ENCODE measurements around the gene PRMT7. TPM values are rescaled to one million over a fixed set of nuclear protein-coding genes. Genes with fewer than 3 reads are reported as not detected.

The PRMT7 gene
- total and polyA plus RNA-seq, 10 donors: 25.0 to 66.4 (median 42.0) TPM

DNA sequence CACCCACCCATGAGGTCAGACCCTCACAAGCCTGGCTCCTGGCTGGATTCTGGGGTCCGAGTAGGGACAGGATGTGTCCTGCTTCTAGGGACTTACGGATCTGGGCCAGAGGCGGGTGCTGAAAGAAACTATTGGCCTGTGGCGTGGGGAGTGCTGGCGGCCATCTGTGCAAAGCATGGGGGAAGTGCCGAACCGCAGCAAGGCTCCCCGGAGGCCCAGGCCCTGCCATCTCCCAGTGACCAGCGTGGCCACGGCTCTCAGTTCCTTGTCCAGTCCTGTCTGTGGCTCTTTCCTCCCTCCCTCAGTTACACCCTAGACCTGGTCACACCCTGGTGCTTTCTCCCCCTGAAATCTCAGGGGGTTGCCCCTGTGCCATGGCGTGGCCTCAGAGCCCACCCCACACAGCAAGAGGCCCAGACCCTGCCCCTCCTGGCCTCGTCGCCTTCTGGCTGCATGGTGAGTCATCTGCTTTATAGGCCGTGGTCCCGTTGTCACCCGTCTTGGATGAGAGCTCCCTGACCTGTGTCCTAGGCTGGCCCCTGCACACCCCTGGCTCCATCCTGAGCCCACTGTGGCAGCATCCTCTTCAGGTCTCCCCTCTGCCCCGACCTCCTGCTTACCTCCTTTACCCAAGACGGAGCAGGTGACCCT lies 54.5 kb downstream of the PRMT7 start:
- Histone ChIP-seq H3K4me1 (peaks cover 9 to 62% (median 40%) of the 10 kb centered on the region in 6 donors), H3K36me3 (peaks cover 0 to 12% (median 0%) of the 10 kb centered on the region in 6 donors), H3K9me3 (no peaks in the 10 kb centered on the region), H3K27me3 (replicated peaks in 1 of 7) (peaks cover 0 to 24% (median 0%) of the 10 kb centered on the region in 7 donors), H3K4me3 (no peak overlapping the region), H3K27ac (no peak overlapping the region)
- no peak for TF ChIP-seq POLR2A (IDR thresholded peaks at IDR 0.05)
- TF ChIP-seq POLR2AphosphoS5 (IDR thresholded peaks at IDR 0.05): peak in 2 of 3 donors; percentile 17 to 27
- 52 to 68% (median 61%) methylated on average over 17 to 18 of the region's 18 CpGs for WGBS, 5 donors
- intact Hi-C loops (cut with DNase I; ENCODE audit: low total_unique reads): no loop called here
- no peak for DNase-seq

DNA sequence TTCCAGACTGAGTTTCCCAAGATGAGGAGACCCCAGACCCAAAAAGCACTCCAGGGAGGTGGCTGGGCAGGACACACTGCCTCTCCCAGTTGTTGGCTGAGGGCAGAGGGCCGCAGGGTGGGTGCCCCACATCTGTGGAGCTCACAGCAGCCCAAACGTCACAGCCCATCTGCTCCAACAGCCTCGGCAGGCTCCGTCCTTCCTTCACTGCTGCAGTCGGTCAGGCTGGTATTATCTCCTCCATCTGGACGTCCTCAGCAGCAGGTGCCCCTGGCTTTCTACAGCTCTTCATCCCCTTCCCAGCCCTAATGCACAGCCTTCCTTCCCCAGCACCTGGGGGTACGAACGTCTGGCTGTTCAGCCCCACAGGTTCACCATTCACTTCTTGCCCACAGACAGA lies 55.2 kb downstream of the PRMT7 start:
- Histone ChIP-seq H3K9me3 (no peaks in the 10 kb centered on the region), H3K4me3 (no peak overlapping the region), H3K36me3 (peaks cover 0 to 4% (median 0%) of the 10 kb centered on the region in 6 donors), H3K27ac (no peak overlapping the region), H3K4me1 (peaks cover 12 to 70% (median 47%) of the 10 kb centered on the region in 6 donors), H3K27me3 (replicated peaks in 1 of 7) (peaks cover 0 to 24% (median 0%) of the 10 kb centered on the region in 7 donors)
- TF ChIP-seq POLR2AphosphoS5 (IDR thresholded peaks at IDR 0.05) (no peak), POLR2A (IDR thresholded peaks at IDR 0.05) (no peak)
- TF ChIP-seq, protein P1, sequence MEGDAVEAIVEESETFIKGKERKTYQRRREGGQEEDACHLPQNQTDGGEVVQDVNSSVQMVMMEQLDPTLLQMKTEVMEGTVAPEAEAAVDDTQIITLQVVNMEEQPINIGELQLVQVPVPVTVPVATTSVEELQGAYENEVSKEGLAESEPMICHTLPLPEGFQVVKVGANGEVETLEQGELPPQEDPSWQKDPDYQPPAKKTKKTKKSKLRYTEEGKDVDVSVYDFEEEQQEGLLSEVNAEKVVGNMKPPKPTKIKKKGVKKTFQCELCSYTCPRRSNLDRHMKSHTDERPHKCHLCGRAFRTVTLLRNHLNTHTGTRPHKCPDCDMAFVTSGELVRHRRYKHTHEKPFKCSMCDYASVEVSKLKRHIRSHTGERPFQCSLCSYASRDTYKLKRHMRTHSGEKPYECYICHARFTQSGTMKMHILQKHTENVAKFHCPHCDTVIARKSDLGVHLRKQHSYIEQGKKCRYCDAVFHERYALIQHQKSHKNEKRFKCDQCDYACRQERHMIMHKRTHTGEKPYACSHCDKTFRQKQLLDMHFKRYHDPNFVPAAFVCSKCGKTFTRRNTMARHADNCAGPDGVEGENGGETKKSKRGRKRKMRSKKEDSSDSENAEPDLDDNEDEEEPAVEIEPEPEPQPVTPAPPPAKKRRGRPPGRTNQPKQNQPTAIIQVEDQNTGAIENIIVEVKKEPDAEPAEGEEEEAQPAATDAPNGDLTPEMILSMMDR (IDR thresholded peaks at IDR 0.05 in 8 of 11, conservative IDR thresholded peaks at IDR 0.05 in 3 of 11): no peak
- DNase-seq: no peak
- intact Hi-C loops (cut with DNase I; ENCODE audit: low total_unique reads): no loop called here
- 63 to 77% (median 67%) methylated on average over 8 of the region's 8 CpGs for WGBS, 5 donors

DNA sequence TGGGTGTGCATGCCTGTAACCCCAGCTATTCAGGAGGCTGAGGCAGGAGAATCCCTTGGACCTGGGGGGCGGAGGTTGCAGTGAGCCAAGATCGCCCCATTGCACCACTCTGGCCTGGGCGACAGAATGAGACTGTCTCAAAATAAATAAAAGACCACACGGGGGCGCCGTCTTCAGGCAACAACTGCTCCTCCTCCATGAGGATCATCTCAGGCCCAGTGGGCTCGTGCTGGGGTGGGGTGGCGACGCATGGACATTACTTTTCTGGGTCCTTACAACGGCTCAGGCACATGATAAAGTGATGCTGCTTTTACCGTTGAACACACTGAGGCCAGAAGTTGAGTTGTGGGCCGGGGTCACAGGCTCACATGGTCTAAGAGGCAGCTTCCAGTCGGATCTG lies 56.2 kb downstream of the PRMT7 start:
- H3K36me3 ChIP-seq: no peaks in the 10 kb centered on the region
- TF ChIP-seq POLR2A (IDR thresholded peaks at IDR 0.05) (no peak), POLR2AphosphoS5 (IDR thresholded peaks at IDR 0.05) (no peak)
- TF ChIP-seq, protein P1 (IDR thresholded peaks at IDR 0.05 in 8 of 11, conservative IDR thresholded peaks at IDR 0.05 in 3 of 11): peak in 5 of 11 experiments; percentile 28 to 44 (median 38)
- WGBS, 5 donors: 40 to 58% (median 50%) methylated on average over 11 to 13 of the region's 13 CpGs
- H3K4me1 ChIP-seq: peaks cover 13 to 77% (median 53%) of the 10 kb centered on the region in 6 donors
- H3K9me3 ChIP-seq: no peaks in the 10 kb centered on the region
- DNase-seq: no peak
- intact Hi-C loops (cut with DNase I; ENCODE audit: low total_unique reads): no loop called here
- no peak overlapping the region for H3K27ac ChIP-seq
- no peak overlapping the region for H3K4me3 ChIP-seq
- peaks cover 0 to 24% (median 0%) of the 10 kb centered on the region in 7 donors for H3K27me3 ChIP-seq (replicated peaks in 1 of 7)

DNA sequence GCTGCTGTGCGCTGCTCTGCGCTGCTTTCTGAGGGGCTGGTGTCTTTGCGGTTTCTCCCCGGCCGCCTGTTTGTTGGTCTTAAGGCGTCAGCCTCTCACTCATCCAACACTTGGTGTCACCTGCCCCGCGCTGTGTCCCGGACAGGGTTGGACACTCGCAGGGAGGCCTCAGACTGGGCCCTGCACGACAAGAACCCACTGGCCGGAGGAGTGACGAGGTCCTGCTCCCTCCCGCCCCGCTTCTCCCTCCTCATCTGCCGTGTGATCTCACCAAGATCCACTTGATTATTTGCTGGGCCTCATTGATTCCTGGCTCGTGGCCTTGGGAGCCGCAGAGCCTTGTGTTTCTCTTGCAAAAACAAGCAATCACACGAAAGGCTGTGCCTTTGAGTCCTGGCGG lies 56.6 kb downstream of the PRMT7 start:
- WGBS, 5 donors: 82 to 91% (median 88%) methylated on average over 19 to 20 of the region's 20 CpGs

More for the DNA sequence above, 56.6 kb downstream of the PRMT7 start:
- Histone ChIP-seq H3K4me3 (no peak overlapping the region), H3K4me1 (peaks cover 13 to 77% (median 53%) of the 10 kb centered on the region in 6 donors), H3K27me3 (replicated peaks in 1 of 7) (peaks cover 0 to 24% (median 0%) of the 10 kb centered on the region in 7 donors), H3K27ac (no peak overlapping the region), H3K36me3 (no peaks in the 10 kb centered on the region), H3K9me3 (no peaks in the 10 kb centered on the region)
- intact Hi-C loops (cut with DNase I; ENCODE audit: low total_unique reads): no loop called here
- DNase-seq: no peak
- no peak for TF ChIP-seq POLR2AphosphoS5 (IDR thresholded peaks at IDR 0.05)
- TF ChIP-seq POLR2A (IDR thresholded peaks at IDR 0.05): no peak
- TF ChIP-seq, protein P1 (IDR thresholded peaks at IDR 0.05 in 8 of 11, conservative IDR thresholded peaks at IDR 0.05 in 3 of 11): no peak
